Heart left ventricle (tissue), 13 donors: ENCODE data around the gene SPNS2.

Experiments
- POLR2A ChIP-seq, 2 donors: fragments of 450-650 bp; IDR thresholded peaks; one replicate each; pipeline ENCODE4 v1.6.1; 2017; ENCODE audit warnings: antibody characterized with exemption in 2 of 2, mild to moderate bottlenecking in 2 of 2, moderate library complexity in 2 of 2
- TF ChIP-seq, protein P1 (sequence below), 12 donors: fragments of 200-600 bp; sonication (generic) in 4 of 12; IDR thresholded peaks; one replicate each; pipeline versions ENCODE4 v1.5.0 to v1.8.0; 2018 to 2022; ENCODE audit warnings: antibody characterized with exemption in 12 of 12, mild to moderate bottlenecking in 5 of 12
- donor health status: ischemic (EF 13 %, LVEDD 7.1; RV severe dilation, severe dysfunction).
- donor health status: DM: no; HTN: yes; CAD: no.
- donor health status: DM: no; HTN: no; CAD: no.
- donor health status: ischemic (EF 25% LVEDD 6.9; RV normal size, moderate dysfunction).
- donor health status: ischemic (EF 25% LVEDD 5.7; RV mildly dilated, moderate dysfunction).
- donor health status: ischemic (EF 35%, LVEDD 5.7; RV mildly dilated, moderate dysfunction).
- donor health status: nonischemic (EF 11% LVEDD 7.7; RV severe dilation, severe dysfunction).
- donor health status: DM: yes; HTN: yes; CAD: no.
- donor health status: PGD.
- donor health status: ischemic (EF 29% LVEDD 5.4; RV normal size, mild dysfunction).
- donor health status: nonischemic (EF 23%, LVEDD 6.1; RV moderate dilation, normal function).

GRCh38 chr17:4515501-4515900 is 16.8 kb downstream of the SPNS2 start:
- TF ChIP-seq, protein P1, sequence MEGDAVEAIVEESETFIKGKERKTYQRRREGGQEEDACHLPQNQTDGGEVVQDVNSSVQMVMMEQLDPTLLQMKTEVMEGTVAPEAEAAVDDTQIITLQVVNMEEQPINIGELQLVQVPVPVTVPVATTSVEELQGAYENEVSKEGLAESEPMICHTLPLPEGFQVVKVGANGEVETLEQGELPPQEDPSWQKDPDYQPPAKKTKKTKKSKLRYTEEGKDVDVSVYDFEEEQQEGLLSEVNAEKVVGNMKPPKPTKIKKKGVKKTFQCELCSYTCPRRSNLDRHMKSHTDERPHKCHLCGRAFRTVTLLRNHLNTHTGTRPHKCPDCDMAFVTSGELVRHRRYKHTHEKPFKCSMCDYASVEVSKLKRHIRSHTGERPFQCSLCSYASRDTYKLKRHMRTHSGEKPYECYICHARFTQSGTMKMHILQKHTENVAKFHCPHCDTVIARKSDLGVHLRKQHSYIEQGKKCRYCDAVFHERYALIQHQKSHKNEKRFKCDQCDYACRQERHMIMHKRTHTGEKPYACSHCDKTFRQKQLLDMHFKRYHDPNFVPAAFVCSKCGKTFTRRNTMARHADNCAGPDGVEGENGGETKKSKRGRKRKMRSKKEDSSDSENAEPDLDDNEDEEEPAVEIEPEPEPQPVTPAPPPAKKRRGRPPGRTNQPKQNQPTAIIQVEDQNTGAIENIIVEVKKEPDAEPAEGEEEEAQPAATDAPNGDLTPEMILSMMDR (IDR thresholded peaks at IDR 0.05) = no peak
- no peak for TF ChIP-seq POLR2A (IDR thresholded peaks at IDR 0.05)
